Endothelial cell of umbilical vein (primary cell): ENCODE data around the gene TMEM170A. TPM values are rescaled to one million over a fixed set of nuclear protein-coding genes. Genes with fewer than 3 reads are reported as not detected.

ENCODE experiments used
- BruUV-seq: library from RNA; stranded (reverse); fragments of 400-500 nt; replicated peaks from 2 replicates; lab custom pipeline; 2021; lab: Mats Ljungman, UMichigan
- CTCF ChIA-PET: fragments of 300-600, 350-600 bp; sonication (Branson Sonifier 250); formaldehyde crosslinking; loops from one replicate; lab custom pipeline; 2021; ENCODE audit warnings: antibody characterized with exemption, inconsistent platforms; lab: Charles Lee
- POLR2A ChIA-PET: fragments of 300-600, 350-600 bp; sonication (Branson Sonifier 250); formaldehyde crosslinking; loops from one replicate; lab custom pipeline; 2021; ENCODE audit warnings: antibody characterized with exemption, inconsistent platforms; lab: Charles Lee
- DNase-seq: peaks from one replicate; pipeline ENCODE4 v3.0.0-alpha.2; 2011; ENCODE audit warnings: low read depth, low spot score
- FAIRE-seq: peaks from 2 replicates; lab custom pipeline; 2011; peaks lifted over from hg19 to GRCh38; lab: Jason Lieb, UNC
- H2AFZ ChIP-seq: 2 replicates; pipeline ENCODE4 v1.6.0; 2012; ENCODE audit warnings: low read depth, low read length, control low read depth, inconsistent platforms
- H3K27ac ChIP-seq: 2 replicates; pipeline ENCODE4 v1.5.1; 2011; ENCODE audit warnings: low read depth, mild to moderate bottlenecking, control low read depth, low read length, moderate library complexity; ENCODE audit not compliant: insufficient read depth
- H3K27me3 ChIP-seq, 2 experiments: 2 replicates each; pipeline versions ENCODE4 v1.6.0 to v1.6.1; 2011; ENCODE audit warnings: low read length in 2 of 2, mixed read lengths in 1 of 2; ENCODE audit not compliant: control insufficient read depth in 2 of 2, insufficient read depth in 2 of 2
- H3K36me3 ChIP-seq, 2 experiments: 2 replicates in 1 of 2; 3 replicates in 1 of 2; pipeline ENCODE4 v1.5.1; 2011; ENCODE audit warnings: low read length in 2 of 2, mild to moderate bottlenecking in 1 of 2, moderate library complexity in 1 of 2; ENCODE audit not compliant: control insufficient read depth in 2 of 2, insufficient read depth in 2 of 2; ENCODE audit errors: extremely low read depth in 1 of 2
- H3K4me1 ChIP-seq: 3 replicates; pipeline ENCODE4 v1.5.1; 2011; ENCODE audit warnings: mild to moderate bottlenecking, low read length; ENCODE audit not compliant: control insufficient read depth, insufficient read depth; ENCODE audit errors: extremely low read depth
- H3K4me2 ChIP-seq: 2 replicates; pipeline ENCODE4 v1.6.1; 2011; ENCODE audit warnings: low read length, control low read depth, mixed read lengths; ENCODE audit not compliant: insufficient read depth
- H3K4me3 ChIP-seq, 3 experiments: fragments of 200-600 bp in 1 of 3; sonication (generic), shearing (Covaris generic) in 1 of 3; replicated peaks in 1 of 3; 2 replicates each; pipeline ENCODE4 v1.5.1; 2011 to 2016; ENCODE audit warnings: control low read depth in 3 of 3, low read length in 3 of 3, mild to moderate bottlenecking in 2 of 3, inconsistent platforms in 1 of 3, low read depth in 1 of 3, moderate library complexity in 1 of 3; ENCODE audit not compliant: insufficient read depth in 1 of 3
- H3K79me2 ChIP-seq: 2 replicates; pipeline ENCODE4 v1.6.0; 2012; ENCODE audit warnings: low read length, inconsistent platforms; ENCODE audit not compliant: control insufficient read depth, insufficient read depth
- H3K9ac ChIP-seq: replicated peaks from 2 replicates; pipeline ENCODE3; 2011; ENCODE audit warnings: low read length, control low read depth; ENCODE audit not compliant: insufficient read depth; ENCODE audit errors: extremely low read depth
- H3K9me1 ChIP-seq: replicated peaks from 3 replicates; pipeline ENCODE4 v1.6.0; 2011; ENCODE audit warnings: mild to moderate bottlenecking, low read length; ENCODE audit not compliant: control insufficient read depth, insufficient read depth; ENCODE audit errors: extremely low read depth
- H3K9me3 ChIP-seq: replicated peaks from 2 replicates; pipeline ENCODE4 v1.5.1; 2012; ENCODE audit warnings: low read length, inconsistent platforms; ENCODE audit not compliant: control insufficient read depth, insufficient read depth
- H4K20me1 ChIP-seq: replicated peaks from 2 replicates; pipeline ENCODE3; 2011; ENCODE audit warnings: mild to moderate bottlenecking, low read length; ENCODE audit not compliant: control insufficient read depth, insufficient read depth; ENCODE audit errors: extremely low read depth
- CTCF ChIP-seq, 2 donors: IDR thresholded peaks; 1 replicate in 1 of 2; 2 replicates in 1 of 2; pipeline ENCODE4 v1.5.1; 2011; ENCODE audit warnings: low read length in 2 of 2, mild to moderate bottlenecking in 2 of 2, moderate library complexity in 2 of 2, control low read depth in 1 of 2, inconsistent platforms in 1 of 2, low read depth in 1 of 2; ENCODE audit not compliant: insufficient read depth in 1 of 2; ENCODE audit errors: extremely low read depth in 1 of 2
- EZH2 ChIP-seq: IDR thresholded peaks from 2 replicates; pipeline ENCODE4 v1.6.1; 2012; ENCODE audit warnings: borderline replicate concordance, low read depth, mild to moderate bottlenecking, moderate library complexity, low read length, inconsistent platforms; ENCODE audit not compliant: severe bottlenecking
- FOS ChIP-seq: IDR thresholded peaks from 2 replicates; pipeline ENCODE4 v1.6.1; 2011; ENCODE audit warnings: mild to moderate bottlenecking, low read length, moderate library complexity, borderline replicate concordance; ENCODE audit not compliant: insufficient read depth
- GATA2 ChIP-seq: IDR thresholded peaks from 2 replicates; pipeline ENCODE4 v1.7.0; 2011; ENCODE audit warnings: low read depth, mild to moderate bottlenecking, moderate library complexity, mixed read lengths, low read length; ENCODE audit not compliant: insufficient read length, insufficient read depth
- JUN ChIP-seq: IDR thresholded peaks from 2 replicates; pipeline ENCODE4 v1.6.1; 2011; ENCODE audit warnings: borderline replicate concordance, low read depth; ENCODE audit not compliant: insufficient read length, insufficient read depth
- MAX ChIP-seq: IDR thresholded peaks from 2 replicates; pipeline ENCODE4 v1.6.1; 2011; ENCODE audit not compliant: insufficient read depth, insufficient read length
- MYC ChIP-seq: IDR thresholded peaks from one replicate; pipeline ENCODE4 v1.6.1; 2011; ENCODE audit warnings: mild to moderate bottlenecking, low read depth, low read length
- POLR2A ChIP-seq: IDR thresholded peaks from 2 replicates; pipeline ENCODE4 v1.6.1; 2012; ENCODE audit warnings: low read depth, mild to moderate bottlenecking, control low read depth, low read length
- POLR2AphosphoS5 ChIP-seq: IDR thresholded peaks from 2 replicates; pipeline ENCODE4 v1.6.1; 2012; ENCODE audit warnings: low read depth, mild to moderate bottlenecking, control low read depth, low read length, moderate library complexity; ENCODE audit not compliant: insufficient read depth
- dilution Hi-C: fragments of 300-500 bp; cut with MboI; formaldehyde crosslinking; loops from one replicate; pipeline ENCODE4 v1.15.0; 2019; ENCODE audit warnings: low sequenced_read_pairs; ENCODE audit not compliant: extremely low pct_ligation_motif_present
- intact Hi-C: fragments of 100-400 bp; cut with micrococcal nuclease; formaldehyde crosslinking; loops from one replicate; pipeline ENCODE4 v1.10.0; 2022
- polyA plus RNA-seq, 4 experiments: library from polyadenylated mRNA; depleted of rRNA in 3 of 4; stranded (reverse) in 3 of 4; unstranded in 1 of 4; fragments of >200 nt; gene quantifications; 2 replicates each; pipeline versions ENCODE4 v1.2.1 to v1.2.3, GENCODE V29; 2011 to 2012; ENCODE audit warnings: missing spikeins in 1 of 4
- total RNA-seq: library from RNA; stranded (reverse); gene quantifications from 2 replicates; pipeline ENCODE4 v1.2.3, GENCODE V29; 2021

TMEM170A gene
- total and polyA plus RNA-seq, 2 donors (not counting 3 experiments of a cell fraction or from before 2014, with no cell fraction given) = 12.9 to 22.2 TPM

- Histone ChIP-seq H3K9me3 (no peaks in the 10 kb centered on the region), H3K27me3 (no peaks in the 10 kb centered on the region), H3K4me2 (no peak overlapping the region), H3K4me3 (no peak overlapping the region), H3K79me2 (no peaks in the 10 kb centered on the region), H3K9ac (no peak overlapping the region), H3K9me1 (no peaks in the 10 kb centered on the region), H3K27ac (no peak overlapping the region), H3K36me3 (peaks cover 3 to 4% of the 10 kb centered on the region in 2 experiments), H2AFZ (no peak overlapping the region), H4K20me1 (no peaks in the 10 kb centered on the region), H3K4me1 (no peaks in the 10 kb centered on the region)
- intact Hi-C loops (no loop called here), dilution Hi-C loops (no loop called here)
- ChIA-PET CTCF (interaction anchor here (1.9 kb wide), 1 partner anchor 244 kb away, joined by 11 read pairs; no protein-coding TSS in a partner anchor), POLR2A (no interaction called here)
- TF ChIP-seq POLR2A (no peak), FOS (no peak), EZH2 (no peak), MAX (no peak), MYC (no peak), GATA2 (no peak), JUN (no peak), POLR2AphosphoS5 (no peak), CTCF (IDR thresholded peaks at IDR 0.05; ENCODE audit: extremely low read depth in 1 of 2, insufficient read depth in 1 of 2, low read depth in 1 of 2, low read length in 2 of 2) (no peak)
- DNase-seq (no peak), FAIRE-seq (no peak)
- BruUV-seq = no TSS peak
Observed at GRCh38 chr16:75443298-75443697, 21.2 kb downstream of the TMEM170A start.
